ENCODE data around the gene NKAIN2. TPM values are rescaled to one million over a fixed set of nuclear protein-coding genes. Genes with fewer than 3 reads are reported as not detected.

The NKAIN2 gene
- polyA plus RNA-seq, 1 of the 3 experiments (the other 2 are of a cell fraction) = not detected

- no peak overlapping the region for H3K9ac ChIP-seq
- TF ChIP-seq SIN3A (IDR thresholded peaks at IDR 0.05; ENCODE audit: borderline replicate concordance, low read depth, low read length) (no peak), ZBTB33 (IDR thresholded peaks at IDR 0.05; ENCODE audit: borderline replicate concordance, low read depth) (no peak), NRF1 (IDR thresholded peaks at IDR 0.05; ENCODE audit: low read depth, low read length) (no peak), SMC3 (IDR thresholded peaks at IDR 0.05; ENCODE audit: low read depth, low read length) (no peak), POLR2AphosphoS5 (IDR thresholded peaks at IDR 0.05; ENCODE audit: low read depth, low read length) (no peak), IRF3 (IDR thresholded peaks at IDR 0.05; ENCODE audit: low read depth, low read length) (no peak), MEF2A (IDR thresholded peaks at IDR 0.05; ENCODE audit: borderline replicate concordance, low read depth) (no peak), EP300 (IDR thresholded peaks at IDR 0.05; ENCODE audit: borderline replicate concordance in 1 of 2, low read depth in 1 of 2, low read length in 1 of 2) (no peak), EZH2phosphoT487 (IDR thresholded peaks at IDR 0.05; ENCODE audit: borderline replicate concordance, low read depth) (no peak), RAD21 (IDR thresholded peaks at IDR 0.05; ENCODE audit: low read length) (no peak), RFX5 (IDR thresholded peaks at IDR 0.05; ENCODE audit: low read length) (no peak), ELF1 (IDR thresholded peaks at IDR 0.05) (no peak), FOSL2 (IDR thresholded peaks at IDR 0.05; ENCODE audit: borderline replicate concordance, low read depth) (no peak)
- H3K4me2 ChIP-seq = no peak overlapping the region
- no peak for DNase-seq
- no peaks in the 10 kb centered on the region for H3K79me2 ChIP-seq (ENCODE audit: insufficient read depth)
- no peaks in the 10 kb centered on the region for H3K4me1 ChIP-seq (ENCODE audit: control insufficient read depth in 1 of 2, insufficient read depth in 2 of 2, low read depth in 1 of 2, low read length in 1 of 2)
- no peaks in the 10 kb centered on the region for H3K9me3 ChIP-seq
- no peaks in the 10 kb centered on the region for H3K9me2 ChIP-seq
- no peaks in the 10 kb centered on the region for H4K20me1 ChIP-seq (ENCODE audit: insufficient read depth)
- CTCF ChIA-PET = interaction anchor here (0.7 kb wide), 1 partner anchor 831 kb away, joined by 3 read pairs; no protein-coding TSS in a partner anchor
- no peaks in the 10 kb centered on the region for H3F3A ChIP-seq (replicated peaks; ENCODE audit: insufficient read depth)
- no peak overlapping the region for H2AFZ ChIP-seq (ENCODE audit: low read depth)
- POLR2A ChIA-PET = no interaction called here
- no peaks in the 10 kb centered on the region for H3K27me3 ChIP-seq (ENCODE audit: insufficient read depth)
- no peak overlapping the region for H3K27ac ChIP-seq (ENCODE audit: low read depth in 2 of 2, low read length in 1 of 2)
- no peaks in the 10 kb centered on the region for H3K36me3 ChIP-seq (replicated peaks in 1 of 2; ENCODE audit: control insufficient read depth in 1 of 2, insufficient read depth in 2 of 2, low read length in 1 of 2)
- 2% methylated on average over 6 of the region's 6 CpGs for WGBS (ENCODE audit: low lambda C conversion rate)
- H3K4me3 ChIP-seq (ENCODE audit: low read depth in 2 of 2, low read length in 1 of 2) = no peak overlapping the region
Observed at GRCh38 chr6:124433387-124434160, 629.9 kb downstream of the NKAIN2 start.

- Histone ChIP-seq H3K9ac (no peak overlapping the region), H4K20me1 (ENCODE audit: insufficient read depth) (no peaks in the 10 kb centered on the region), H3K27me3 (ENCODE audit: insufficient read depth) (no peaks in the 10 kb centered on the region), H3F3A (replicated peaks; ENCODE audit: insufficient read depth) (no peaks in the 10 kb centered on the region), H3K27ac (ENCODE audit: low read depth in 2 of 2, low read length in 1 of 2) (no peak overlapping the region), H2AFZ (ENCODE audit: low read depth) (no peak overlapping the region), H3K79me2 (ENCODE audit: insufficient read depth) (no peaks in the 10 kb centered on the region), H3K9me2 (no peaks in the 10 kb centered on the region), H3K36me3 (replicated peaks in 1 of 2; ENCODE audit: control insufficient read depth in 1 of 2, insufficient read depth in 2 of 2, low read length in 1 of 2) (no peaks in the 10 kb centered on the region), H3K9me3 (no peaks in the 10 kb centered on the region), H3K4me1 (ENCODE audit: control insufficient read depth in 1 of 2, insufficient read depth in 2 of 2, low read depth in 1 of 2, low read length in 1 of 2) (no peaks in the 10 kb centered on the region), H3K4me2 (no peak overlapping the region), H3K4me3 (ENCODE audit: low read depth in 2 of 2, low read length in 1 of 2) (no peak overlapping the region)
- no peak for TF ChIP-seq SMC3 (IDR thresholded peaks at IDR 0.05; ENCODE audit: low read depth, low read length)
- WGBS (ENCODE audit: low lambda C conversion rate) = 8% methylated on average over 2 of the region's 2 CpGs
- POLR2A ChIA-PET = no interaction called here
- no peak for DNase-seq
- CTCF ChIA-PET = no interaction called here
Observed at GRCh38 chr6:124434421-124434820, 630.8 kb downstream of the NKAIN2 start.

All from SK-N-SH (cell line).